Measurements from ENCODE around the gene ATG2B.

- no peak for TF ChIP-seq CTCF (IDR thresholded peaks at IDR 0.05; ENCODE audit: borderline replicate concordance, extremely low read depth, low read length, poor library complexity, severe bottlenecking)
- TF ChIP-seq EZH2 (IDR thresholded peaks at IDR 0.05; ENCODE audit: borderline replicate concordance, low read depth, low read length, severe bottlenecking) = no peak
These were observed 5.9 kb downstream of the ATG2B start for GRCh38 chr14:96357216-96357615.

All from DND-41 (cell line).